T-cell (primary cell): ENCODE results near the gene PUSL1. TPM values are rescaled to one million over a fixed set of nuclear protein-coding genes. Genes with fewer than 3 reads are reported as not detected.

Source experiments
- total RNA-seq, 35 experiments: library from RNA in 6 of 35; stranded (reverse) in 6 of 35; fragments of 120-200 nt in 1 of 35; gene quantifications; one replicate each; pipeline versions ENCODE4 v1.2.1 to v1.2.4 and lab custom pipeline; 2013 to 2026

The PUSL1 gene
- total RNA-seq, 5 donors from 2014 or later (not counting 1 experiment from before 2014, with no cell fraction given): 16.7 to 26.4 (median 22.6) TPM

Other genes with a start within 250 kb of the PUSL1 start
- not detected for gene RNF223, start 234.3 kb upstream of the PUSL1 start, total RNA-seq
- 10 to 100 TPM; 20.4 to 37.7 (median 22.5) TPM for gene C1orf159, start 192.5 kb upstream of the PUSL1 start, total RNA-seq
- 1 to 10 TPM in 1 of 5 donors, under 1 TPM in 3, not detected in 1; 0.26 to 1.0 (median 0.47) TPM for gene TTLL10, start 134.7 kb upstream of the PUSL1 start, total RNA-seq
- 10 to 100 TPM in 4 of 5 donors, 1 to 10 TPM in 1; 6.4 to 20.5 (median 13.3) TPM for gene TNFRSF18, start 102.0 kb upstream of the PUSL1 start, total RNA-seq
- 10 to 100 TPM; 15.1 to 35.4 (median 17.8) TPM for gene TNFRSF4, start 94.4 kb upstream of the PUSL1 start, total RNA-seq
- 100 to 1,000 TPM in 4 of 5 donors, 10 to 100 TPM in 1; 98.6 to 151 (median 141) TPM for gene SDF4, start 76.6 kb upstream of the PUSL1 start, total RNA-seq
- gene B3GALT6, start 76.4 kb upstream of the PUSL1 start, total RNA-seq: 10 to 100 TPM in 4 of 5 donors, 1 to 10 TPM in 1; 10.0 to 30.4 (median 25.1) TPM
- gene C1QTNF12, start 61.9 kb upstream of the PUSL1 start, total RNA-seq: 1 to 10 TPM; 2.8 to 4.2 (median 4.0) TPM
- gene UBE2J2, start 34.7 kb upstream of the PUSL1 start, total RNA-seq: 10 to 100 TPM; 60.8 to 89.8 (median 83.6) TPM
- 10 to 100 TPM in 4 of 5 donors, 1 to 10 TPM in 1; 9.5 to 15.3 (median 11.1) TPM for gene SCNN1D, start 28.2 kb upstream of the PUSL1 start, total RNA-seq
- 100 to 1,000 TPM in 2 of 5 donors, 10 to 100 TPM in 3; 63.0 to 107 (median 99.8) TPM for gene ACAP3, start 667 bp upstream of the PUSL1 start, total RNA-seq
- 100 to 1,000 TPM; 161 to 200 (median 182) TPM for gene INTS11, start 16.1 kb downstream of the PUSL1 start, total RNA-seq
- gene CPTP, start 16.2 kb downstream of the PUSL1 start, total RNA-seq: 10 to 100 TPM; 15.8 to 35.8 (median 29.9) TPM
- gene TAS1R3, start 22.7 kb downstream of the PUSL1 start, total RNA-seq: 1 to 10 TPM; 1.6 to 2.3 (median 2.1) TPM
- 10 to 100 TPM; 43.6 to 70.4 (median 64.9) TPM for gene DVL1, start 40.8 kb downstream of the PUSL1 start, total RNA-seq
- 1 to 10 TPM in 4 of 5 donors, under 1 TPM in 1; 0.99 to 6.8 (median 1.9) TPM for gene MXRA8, start 50.0 kb downstream of the PUSL1 start, total RNA-seq
- gene AURKAIP1, start 66.6 kb downstream of the PUSL1 start, total RNA-seq: 10 to 100 TPM; 58.8 to 91.7 (median 86.0) TPM
- gene CCNL2, start 90.7 kb downstream of the PUSL1 start, total RNA-seq: 100 to 1,000 TPM; 250 to 418 (median 376) TPM
- gene MRPL20, start 98.7 kb downstream of the PUSL1 start, total RNA-seq: 100 to 1,000 TPM; 106 to 123 (median 114) TPM
- under 1 TPM in 1 of 5 donors, not detected in 4; 0.20 TPM for gene ANKRD65, start 112.7 kb downstream of the PUSL1 start, total RNA-seq
- under 1 TPM in 3 of 5 donors, not detected in 2; 0.15 to 0.54 (median 0.26) TPM for gene VWA1, start 127.1 kb downstream of the PUSL1 start, total RNA-seq
- gene ATAD3C, start 141.1 kb downstream of the PUSL1 start, total RNA-seq: 1 to 10 TPM in 3 of 5 donors, under 1 TPM in 2; 0.59 to 3.1 (median 1.4) TPM
- 10 to 100 TPM; 52.1 to 69.3 (median 57.2) TPM for gene ATAD3B, start 163.2 kb downstream of the PUSL1 start, total RNA-seq
- gene ATAD3A, start 203.6 kb downstream of the PUSL1 start, total RNA-seq: 10 to 100 TPM; 24.6 to 42.5 (median 31.1) TPM
- gene TMEM240, start 232.0 kb downstream of the PUSL1 start, total RNA-seq: 1 to 10 TPM; 1.0 to 3.1 (median 1.4) TPM